T-helper 1 cell (primary cell): ENCODE results near the gene ATAT1.

ENCODE experiments used
- DNase-seq, 5 donors: peaks; one replicate each; pipeline ENCODE4 v3.0.0-alpha.2; 2012 to 2020
- total RNA-seq, 4 donors: gene quantifications; one replicate each; lab custom pipeline; 2026; lab: John Stamatoyannopoulos, UW

ATAT1 gene
- total RNA-seq = 3.0 to 6.4 (median 3.8) reads per million in 4 donors

DNA sequence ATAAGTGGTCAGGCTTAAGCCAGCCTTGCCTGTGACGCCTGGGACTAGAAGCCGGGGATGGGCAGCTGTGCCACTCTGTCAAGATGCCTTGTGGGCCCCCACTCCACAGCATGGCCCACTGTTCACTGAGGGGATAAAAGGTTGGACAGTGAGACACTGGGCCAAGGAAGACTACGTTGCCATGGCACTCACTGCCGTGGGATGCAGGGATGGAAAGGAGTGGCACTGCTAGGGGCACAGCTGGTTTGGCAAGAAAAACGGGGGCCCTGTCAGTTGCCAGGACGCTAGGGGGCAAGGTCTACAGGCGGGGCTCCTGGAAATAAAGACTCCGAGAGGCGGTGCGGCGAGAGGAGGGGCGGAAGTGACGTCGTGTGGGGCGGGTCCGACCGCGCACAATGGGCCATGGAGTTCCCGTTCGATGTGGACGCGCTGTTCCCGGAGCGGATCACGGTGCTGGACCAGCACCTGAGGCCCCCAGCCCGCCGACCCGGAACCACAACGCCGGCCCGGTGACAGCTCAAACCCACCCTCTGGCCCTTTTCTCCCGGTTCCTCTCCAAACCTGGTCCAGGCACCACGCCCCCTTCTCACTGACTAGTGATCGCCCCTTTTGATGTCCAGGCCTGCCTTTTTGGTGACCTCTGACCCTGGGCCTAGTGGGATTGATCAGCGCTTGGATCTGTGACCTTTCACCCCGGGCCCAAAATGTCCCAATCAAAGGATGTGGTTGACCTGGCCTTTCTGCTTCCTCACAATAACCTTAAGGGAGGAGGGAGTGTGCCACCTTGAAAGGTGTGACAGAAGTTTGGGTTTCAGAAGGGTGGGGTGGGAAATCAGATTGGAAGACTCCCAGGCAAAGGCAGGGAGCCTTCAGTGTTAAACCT lies at the start of gene ATAT1:
TSS of gene ATAT1 (plus strand) at position 391 of the 883 bp plus-strand sequence.
- DNase-seq = peak; percentile 80 to 87 (median 85)

DNA sequence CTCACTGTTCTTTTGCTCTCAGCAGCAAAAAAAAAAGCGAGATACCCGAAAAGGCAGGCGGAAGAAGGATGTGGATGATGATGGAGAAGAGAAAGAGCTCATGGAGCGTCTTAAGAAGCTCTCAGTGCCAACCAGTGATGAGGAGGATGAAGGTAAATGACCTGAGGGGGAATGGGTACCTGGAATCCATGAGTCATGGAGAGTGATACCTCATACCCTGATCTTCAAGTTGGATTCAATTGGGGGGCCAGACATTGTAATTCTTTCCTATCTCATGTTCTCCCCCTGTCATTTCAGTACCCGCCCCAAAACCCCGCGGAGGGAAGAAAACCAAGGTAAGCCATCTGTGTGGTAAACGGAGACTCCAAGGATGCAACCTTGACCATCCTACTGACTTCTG lies 48.6 kb upstream of the ATAT1 start:
- no peak for DNase-seq

DNA sequence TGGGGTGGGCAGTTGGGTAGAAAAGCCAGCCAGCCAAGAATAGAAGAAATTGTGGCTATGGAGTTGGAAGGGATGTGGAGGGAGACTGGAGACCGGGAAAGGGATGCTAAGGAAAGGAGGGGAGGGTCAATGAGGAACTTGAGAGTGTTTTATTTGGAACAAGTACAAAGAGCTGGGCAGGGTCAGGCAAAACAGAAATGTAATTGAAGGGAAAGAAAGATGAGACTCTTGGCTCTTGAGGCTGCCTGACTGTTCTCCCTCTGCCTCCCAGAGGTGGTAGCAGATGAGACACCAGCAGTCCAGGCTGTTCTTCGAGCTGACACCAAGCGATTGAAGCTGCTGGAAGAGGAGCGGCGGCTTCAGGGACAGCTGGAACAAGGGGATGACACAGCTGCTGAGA lies 42.8 kb upstream of the ATAT1 start:
- DNase-seq = no peak

DNA sequence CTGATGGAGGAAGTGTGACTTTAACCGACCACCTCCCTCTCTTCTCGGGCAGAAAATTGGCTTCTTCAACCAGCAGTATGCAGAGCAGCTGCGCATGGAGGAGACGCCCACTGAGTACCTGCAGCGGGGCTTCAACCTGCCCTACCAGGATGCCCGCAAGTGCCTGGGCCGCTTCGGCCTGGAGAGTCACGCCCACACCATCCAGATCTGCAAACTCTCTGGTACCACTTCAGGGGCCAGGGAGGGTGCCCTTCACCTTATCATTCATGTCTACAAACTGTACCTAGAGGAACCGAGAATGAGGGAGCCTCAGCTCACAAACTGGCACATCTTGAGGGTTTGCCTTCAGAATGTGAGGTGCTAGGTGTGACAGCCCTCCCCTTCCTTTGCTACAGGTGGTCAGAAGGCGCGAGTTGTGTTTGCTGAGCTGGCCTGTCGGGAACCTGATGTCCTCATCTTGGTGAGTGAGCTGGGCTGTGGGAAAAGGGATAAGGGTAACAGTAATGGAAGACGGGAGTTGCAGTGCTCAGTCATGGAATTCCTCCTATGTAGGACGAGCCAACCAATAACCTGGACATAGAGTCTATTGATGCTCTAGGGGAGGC lies 36.8 kb upstream of the ATAT1 start:
- DNase-seq = no peak

DNA sequence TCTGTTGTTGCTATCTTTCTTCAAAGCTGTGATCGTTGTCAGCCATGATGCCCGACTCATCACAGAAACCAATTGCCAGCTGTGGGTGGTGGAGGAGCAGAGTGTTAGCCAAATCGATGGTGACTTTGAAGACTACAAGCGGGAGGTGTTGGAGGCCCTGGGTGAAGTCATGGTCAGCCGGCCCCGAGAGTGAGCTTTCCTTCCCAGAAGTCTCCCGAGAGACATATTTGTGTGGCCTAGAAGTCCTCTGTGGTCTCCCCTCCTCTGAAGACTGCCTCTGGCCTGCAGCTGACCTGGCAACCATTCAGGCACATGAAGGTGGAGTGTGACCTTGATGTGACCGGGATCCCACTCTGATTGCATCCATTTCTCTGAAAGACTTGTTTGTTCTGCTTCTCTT lies 36.2 kb upstream of the ATAT1 start:
- DNase-seq = no peak

DNA sequence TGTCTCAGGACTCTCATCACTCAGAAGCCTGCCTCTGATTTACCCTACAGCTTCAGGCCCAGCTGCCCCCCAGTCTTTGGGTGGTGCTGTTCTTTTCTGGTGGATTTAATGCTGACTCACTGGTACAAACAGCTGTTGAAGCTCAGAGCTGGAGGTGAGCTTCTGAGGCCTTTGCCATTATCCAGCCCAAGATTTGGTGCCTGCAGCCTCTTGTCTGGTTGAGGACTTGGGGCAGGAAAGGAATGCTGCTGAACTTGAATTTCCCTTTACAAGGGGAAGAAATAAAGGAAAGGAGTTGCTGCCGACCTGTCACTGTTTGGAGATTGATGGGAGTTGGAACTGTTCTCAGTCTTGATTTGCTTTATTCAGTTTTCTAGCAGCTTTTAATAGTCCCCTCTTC lies 35.7 kb upstream of the ATAT1 start:
- DNase-seq = no peak

DNA sequence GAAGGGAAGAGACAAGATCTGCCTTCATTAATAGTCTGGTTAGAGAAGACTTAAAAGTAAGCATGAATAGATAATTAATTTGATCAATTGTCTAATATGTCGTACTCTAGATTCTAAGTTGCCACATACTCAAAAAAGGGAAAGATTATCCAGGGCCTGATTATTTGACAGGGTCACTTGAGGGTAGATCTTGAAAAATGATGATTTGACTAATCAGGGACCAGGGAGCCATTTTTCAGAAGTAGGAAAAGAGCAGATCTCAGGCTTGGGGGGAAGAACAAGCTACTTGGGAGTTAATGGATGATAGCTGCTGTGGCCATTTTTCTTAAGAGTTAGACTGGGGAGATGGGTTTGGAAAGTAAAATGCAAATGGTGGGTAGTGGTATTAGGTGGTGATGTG lies 34.4 kb upstream of the ATAT1 start:
- DNase-seq = no peak

DNA sequence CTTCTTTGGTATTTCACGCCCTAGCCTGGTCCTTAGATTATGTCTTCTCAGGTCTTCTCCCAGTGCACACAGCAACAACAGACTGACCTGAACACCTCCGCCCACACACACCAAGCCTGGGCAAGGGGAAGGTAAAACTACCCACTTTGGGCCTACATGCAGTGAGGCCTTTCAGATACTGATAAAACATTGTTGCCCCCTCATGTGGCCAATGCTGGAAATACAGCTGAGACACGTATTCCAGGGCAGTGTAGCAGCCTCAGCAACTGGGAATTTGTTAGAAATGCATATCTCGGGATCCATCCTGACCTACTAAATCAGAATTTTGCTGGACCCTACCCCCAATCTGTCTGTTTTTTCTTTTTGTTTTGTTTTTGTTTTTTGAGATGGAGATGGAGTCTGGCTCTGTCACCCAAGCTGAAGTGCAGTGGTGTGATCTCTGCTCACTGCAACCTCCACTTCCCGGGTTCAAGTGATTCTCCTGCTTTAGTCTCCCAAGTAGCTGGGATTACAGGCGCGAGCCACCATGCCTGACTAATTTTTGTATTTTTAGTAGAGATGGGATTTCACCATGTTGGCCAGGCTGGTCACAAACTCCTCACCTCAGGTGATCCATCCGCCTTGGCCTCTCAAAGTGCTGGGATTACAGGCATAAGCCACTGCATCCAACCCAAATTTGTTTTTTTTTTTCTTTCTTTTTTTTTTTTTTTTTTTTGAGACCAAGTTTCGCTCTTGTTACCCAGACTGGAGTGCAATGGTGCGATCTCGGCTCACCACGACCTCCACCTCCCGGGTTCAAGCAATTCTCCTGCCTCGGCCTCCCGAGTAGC lies 29.1 kb upstream of the ATAT1 start:
- peak; percentile 45 to 79 (median 68) for DNase-seq

DNA sequence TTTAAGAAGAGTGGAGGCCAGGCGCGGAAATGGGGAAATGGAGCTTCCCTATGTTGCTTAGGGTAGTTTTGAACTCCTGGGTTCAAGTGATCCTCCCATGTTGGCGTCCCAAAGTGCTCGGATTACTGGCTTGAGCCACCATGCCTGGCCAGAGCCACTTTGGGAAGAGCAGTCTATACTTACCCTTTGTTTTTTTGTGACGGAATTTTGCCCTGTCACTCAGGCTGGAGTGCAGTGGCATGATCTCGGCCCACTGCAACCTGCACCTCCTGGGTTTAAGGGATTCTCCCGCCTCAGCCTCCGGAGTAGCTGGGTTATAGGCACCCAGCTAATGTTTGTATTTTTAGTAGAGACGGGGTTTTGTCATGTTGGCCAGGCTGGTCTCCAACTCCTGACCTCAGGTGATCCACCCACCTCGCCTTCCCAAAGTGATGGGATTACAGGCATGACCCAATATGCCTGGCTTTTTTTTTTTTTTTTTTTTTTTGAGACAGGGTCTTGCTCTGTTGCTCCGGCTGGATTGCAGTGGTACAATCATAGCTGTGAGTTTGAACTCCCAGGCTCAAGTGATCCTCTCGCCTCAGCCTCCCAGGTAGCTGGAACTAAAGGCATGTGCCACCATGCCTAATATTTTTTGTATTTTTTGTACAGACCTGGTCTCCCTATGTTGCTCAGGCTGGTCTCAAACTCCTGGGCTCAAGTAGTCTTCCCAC lies 27.6 kb upstream of the ATAT1 start:
- no peak for DNase-seq

DNA sequence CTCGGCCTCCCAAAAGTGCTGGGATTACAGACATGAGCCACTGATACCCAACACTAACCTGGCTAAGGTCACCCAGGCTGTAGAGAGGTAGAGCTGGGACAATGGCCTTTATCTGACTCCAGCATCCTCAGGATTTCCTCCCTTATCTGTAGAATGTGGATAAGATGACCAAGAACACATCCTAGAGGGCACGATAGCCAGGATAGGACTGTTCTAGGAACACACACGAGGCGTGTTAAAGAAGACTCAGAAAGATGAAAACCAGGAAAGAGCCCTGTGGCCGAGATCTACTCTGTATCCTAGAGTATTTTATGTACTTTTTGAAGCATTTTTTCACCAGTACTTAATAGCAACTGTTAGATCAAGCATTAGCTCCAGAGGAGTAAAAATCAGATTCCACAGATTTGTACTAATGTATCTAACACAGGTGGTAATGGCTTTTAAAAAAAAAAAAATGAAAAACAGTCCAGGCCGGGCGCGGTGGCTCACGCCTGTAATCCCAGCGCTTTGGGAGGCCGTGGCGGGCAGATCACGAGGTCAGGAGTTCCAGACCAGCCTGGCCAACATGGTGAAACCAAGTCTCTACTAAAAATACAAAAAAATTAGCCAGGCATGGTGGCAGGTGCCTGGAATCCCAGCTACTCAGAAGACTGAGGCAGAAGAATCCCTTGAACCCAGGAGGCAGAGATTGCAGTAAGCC lies 26.9 kb upstream of the ATAT1 start:
- no peak for DNase-seq

DNA sequence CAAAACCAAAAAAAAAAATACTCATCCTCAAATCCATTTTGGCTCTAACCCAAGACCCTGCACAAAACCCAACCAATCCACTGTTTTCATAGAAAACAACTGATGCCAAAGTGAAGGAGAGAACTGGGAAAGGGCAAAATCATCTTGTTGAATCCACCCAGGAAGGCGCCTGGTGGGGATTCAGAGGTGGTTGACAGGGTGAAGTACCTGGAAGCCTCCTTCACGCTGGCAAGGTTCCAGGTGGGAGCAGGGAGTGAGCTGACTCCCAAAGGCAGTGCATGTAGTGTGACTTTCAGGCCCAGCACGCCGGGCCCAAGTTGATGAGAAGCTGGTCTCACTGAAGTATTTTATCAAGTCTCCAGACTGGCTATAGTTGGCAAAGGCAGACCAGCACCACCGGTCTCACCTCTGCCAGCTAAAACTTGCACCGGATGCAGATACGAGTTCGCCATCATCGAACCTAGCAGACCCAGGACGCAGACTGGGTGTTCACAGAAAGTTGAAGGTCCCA lies 26.2 kb upstream of the ATAT1 start:
- DNase-seq = no peak

DNA sequence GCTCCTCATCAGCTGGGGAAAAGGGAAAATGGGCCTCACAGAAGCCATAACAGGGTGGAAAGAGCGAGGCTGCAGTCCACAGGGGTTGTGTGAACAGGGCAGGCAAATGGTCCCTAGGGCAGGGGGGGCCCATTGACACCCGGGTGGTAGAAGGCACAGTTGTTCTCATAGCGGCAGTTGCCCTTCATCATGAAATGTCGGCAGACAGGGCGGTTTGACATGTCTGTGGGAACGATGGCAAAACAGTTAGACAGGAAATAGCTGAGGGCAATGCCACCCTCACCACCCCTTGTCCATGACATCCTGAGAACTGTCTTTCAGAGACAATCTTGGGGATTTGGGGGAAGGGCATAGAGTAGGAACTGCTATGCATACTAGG lies 25.2 kb upstream of the ATAT1 start:
- no peak for DNase-seq

DNA sequence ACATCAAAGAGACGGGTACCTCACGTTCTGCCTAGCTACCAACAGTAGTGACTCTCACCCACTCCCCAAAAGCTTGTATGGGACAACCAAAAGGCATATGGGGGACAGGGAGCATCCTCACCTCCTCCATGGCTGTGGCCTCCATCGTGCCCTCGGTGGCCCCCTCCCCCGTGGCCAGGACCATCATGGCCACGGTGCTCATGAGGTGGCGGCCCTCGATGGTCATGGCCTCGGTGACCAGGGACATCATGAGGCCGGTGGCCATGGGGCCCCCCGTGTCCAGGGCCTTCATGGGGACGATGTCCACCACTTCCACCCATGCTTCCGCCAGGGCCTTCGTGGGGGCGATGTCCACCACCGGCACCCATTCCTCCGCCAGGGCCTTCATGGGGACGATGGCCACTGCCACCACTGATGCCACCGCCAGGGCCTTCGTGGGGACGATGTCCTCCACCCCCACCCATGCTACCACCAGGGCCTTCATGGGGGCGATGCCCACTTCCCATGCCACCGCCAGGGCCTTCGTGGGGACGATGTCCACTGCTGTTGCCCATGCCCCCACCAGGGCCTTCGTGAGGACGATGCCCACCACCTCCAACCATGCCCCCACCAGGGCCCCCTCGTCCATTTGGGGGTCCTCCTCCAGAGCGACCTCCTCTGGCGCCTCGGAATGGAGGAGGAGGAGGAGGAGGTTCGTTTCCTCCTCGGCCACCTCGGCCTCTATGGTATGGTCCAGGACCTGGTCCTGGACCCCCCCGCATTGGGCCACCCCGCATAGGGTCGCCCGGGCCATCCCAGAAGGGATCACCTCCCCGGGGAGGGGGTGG lies 24.6 kb upstream of the ATAT1 start:
- DNase-seq = no peak

DNA sequence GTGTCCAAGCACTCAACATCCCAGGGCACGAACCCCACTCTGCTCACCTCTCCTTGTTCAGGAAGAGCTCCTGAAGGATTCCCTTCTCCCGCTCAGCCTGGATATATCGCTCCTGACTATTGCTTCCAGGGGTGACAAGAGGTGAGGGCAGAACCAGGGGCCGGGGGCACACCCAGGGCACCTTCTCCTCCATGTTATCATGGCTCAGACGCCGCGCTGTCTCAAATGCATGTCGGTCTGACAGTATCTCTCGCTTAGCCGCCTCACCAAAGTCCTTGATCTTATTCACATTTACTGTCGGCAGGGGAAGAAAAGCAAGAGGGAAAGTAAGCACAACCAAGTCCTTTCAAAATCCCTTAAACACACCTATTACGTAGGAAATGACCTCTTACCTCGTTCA lies 22.7 kb upstream of the ATAT1 start:
- DNase-seq = no peak

DNA sequence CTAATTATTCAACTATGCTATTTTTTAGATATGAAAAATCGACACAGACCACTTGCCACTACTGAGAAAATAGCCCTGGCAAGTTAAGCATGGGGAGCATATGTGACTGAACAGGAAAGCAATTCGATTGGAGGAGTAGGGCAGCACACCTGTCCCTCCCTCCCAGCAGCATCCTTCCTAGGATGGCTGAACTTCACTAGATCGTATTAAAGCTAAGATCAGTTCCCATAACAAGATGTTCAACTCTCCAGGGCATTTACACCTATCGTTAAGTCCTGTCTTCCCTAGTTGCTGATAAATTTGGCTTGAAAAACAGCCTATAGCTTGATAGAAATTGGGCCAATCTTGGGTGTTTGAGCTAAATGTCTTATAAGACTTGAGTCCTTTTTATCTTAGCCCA lies 16.6 kb upstream of the ATAT1 start:
- DNase-seq = no peak

DNA sequence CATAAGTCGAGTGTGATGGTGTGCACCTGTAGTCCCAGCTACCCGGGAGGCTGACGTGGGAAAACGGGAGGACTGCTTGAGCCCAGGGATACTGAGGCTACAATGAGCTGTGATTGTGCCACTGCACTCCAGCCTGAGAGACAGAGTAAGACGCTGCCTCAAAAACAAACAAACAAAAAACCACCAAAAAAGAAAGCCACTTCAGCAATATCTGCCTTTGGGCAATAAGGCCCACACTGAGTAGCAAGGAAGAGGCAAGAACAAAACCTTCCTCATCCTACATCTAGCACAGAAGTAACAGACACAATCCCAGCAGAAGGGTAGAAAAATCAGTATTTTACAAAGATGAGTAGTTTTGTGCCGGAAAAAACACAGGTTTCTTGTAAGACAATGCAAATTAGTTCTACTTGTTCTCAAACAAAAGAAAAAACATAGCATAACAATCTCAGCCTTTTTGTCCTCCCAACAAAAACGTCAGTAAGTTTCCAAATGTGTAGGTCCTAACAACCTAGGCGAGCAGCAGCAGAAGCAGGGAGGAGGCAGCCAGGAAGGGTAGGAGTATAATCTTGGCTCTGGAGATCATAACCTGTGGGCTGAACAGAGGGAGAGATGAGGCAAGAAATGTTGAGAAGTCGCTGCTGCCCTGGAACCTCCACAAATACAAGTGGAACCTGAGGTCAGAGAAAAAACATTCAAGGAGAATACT lies 15.4 kb upstream of the ATAT1 start:
- no peak for DNase-seq

DNA sequence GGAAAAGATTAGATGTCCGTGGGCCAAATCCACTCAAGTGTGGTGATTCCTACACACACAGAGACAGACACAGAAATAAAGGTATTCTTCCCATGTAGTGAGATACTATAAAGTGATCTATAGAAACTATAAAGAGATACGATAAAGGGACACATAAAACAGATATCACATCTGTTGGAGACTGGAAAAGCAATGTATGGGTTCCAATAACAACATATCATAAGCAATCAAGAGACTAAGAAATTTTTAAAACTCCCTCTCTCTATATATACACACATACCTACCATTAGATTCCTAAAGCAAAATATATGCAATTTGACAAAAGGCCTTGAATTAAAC lies 14.8 kb upstream of the ATAT1 start:
- DNase-seq = no peak

DNA sequence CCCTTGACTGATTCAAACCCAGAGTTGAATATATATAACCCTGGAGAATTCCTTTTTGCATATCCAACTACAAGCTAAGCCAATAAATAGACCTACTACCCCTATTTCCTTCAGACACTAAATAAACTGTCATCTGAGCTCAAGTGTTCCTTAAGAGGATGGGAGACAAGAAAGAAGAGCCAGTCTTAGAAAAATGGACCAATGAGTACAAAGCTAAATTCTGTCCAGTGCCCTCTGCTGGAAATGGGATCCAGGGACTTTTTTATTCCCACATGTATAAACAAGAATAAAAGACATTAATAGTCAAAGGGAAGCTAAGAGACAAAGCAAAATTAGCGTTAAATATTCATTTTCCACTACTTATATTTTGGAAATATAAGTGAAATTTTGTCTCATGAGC lies 14.5 kb upstream of the ATAT1 start:
- DNase-seq = no peak

DNA sequence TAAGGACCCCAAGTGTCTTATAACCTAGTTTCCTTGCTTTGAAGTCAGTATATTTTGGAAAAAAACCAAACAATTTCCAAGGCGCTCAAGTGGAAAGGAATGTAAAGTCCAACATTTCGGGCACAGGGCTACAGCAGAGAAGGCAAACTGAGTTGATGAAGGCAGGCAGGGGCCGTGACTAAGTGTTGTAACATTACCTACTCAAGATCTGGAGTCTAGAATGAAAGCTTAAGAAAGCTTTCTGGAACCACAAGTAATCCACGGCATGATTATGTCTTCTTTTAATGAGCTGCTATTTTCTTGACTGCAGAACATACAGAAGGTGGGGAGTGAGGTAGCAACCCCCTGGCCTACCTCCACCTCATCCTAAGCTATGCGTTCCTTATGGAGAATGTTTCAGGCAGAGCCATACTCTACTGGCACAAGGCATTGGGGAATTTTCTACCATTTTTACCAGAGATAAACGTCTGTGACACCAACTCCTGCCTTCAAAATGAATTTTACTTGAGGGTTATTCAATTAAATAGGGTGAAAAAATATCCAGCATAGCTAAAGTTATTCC lies 13.9 kb upstream of the ATAT1 start:
- no peak for DNase-seq
